Stimulated activated CD8-positive, alpha-beta memory T cell treated with anti-CD3 and anti-CD28 coated beads, Interleukin-15, amount 100 ng/mL, for 1 hour (primary cell): Measurements from ENCODE around the gene MRPS10.
A peak's percentile ranks its signal among the peaks of the same experiment; 100 is the strongest.
"Not testable (repeated sequence)": the region's sequence is repeated elsewhere in the genome, so short reads cannot be mapped to it uniquely, and the experiment has no call there.

ENCODE experiments used
- DNase-seq: peaks from one replicate; pipeline ENCODE4 v3.0.0-alpha.2; 2020; ENCODE audit warnings: low read depth

MRPS10 gene

GRCh38 chr6:42176981-42177380 is 40.7 kb downstream of the MRPS10 start:
- DNase-seq = no peak

DNA sequence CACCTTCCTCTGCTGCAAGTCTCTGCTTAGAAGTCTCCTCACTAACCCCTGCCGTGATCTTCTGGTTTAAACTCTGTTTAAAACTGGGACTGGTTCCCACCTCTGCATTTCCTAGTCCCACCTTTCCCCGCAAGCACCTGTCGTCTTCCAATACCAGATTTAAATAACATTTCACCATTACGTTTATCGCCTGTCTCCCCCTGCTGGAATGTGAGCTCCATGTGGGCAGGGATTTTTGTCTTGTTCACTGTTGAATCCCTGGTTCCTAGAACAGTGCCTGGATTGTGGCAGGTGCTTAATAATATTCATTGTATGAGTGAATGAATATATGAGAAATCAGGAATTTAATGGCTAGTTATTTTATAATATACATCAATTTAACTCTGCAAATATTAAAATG is 41.8 kb downstream of the MRPS10 start:
- DNase-seq = no peak

GRCh38 chr6:42173101-42173500 is 44.6 kb downstream of the MRPS10 start, which contains the start of gene GUCA1A:
Gene GUCA1A, plus strand, starts transcription at chr6:42173364. Its CDS starts 250 bp downstream, at chr6:42173614.
- DNase-seq = no peak

DNA sequence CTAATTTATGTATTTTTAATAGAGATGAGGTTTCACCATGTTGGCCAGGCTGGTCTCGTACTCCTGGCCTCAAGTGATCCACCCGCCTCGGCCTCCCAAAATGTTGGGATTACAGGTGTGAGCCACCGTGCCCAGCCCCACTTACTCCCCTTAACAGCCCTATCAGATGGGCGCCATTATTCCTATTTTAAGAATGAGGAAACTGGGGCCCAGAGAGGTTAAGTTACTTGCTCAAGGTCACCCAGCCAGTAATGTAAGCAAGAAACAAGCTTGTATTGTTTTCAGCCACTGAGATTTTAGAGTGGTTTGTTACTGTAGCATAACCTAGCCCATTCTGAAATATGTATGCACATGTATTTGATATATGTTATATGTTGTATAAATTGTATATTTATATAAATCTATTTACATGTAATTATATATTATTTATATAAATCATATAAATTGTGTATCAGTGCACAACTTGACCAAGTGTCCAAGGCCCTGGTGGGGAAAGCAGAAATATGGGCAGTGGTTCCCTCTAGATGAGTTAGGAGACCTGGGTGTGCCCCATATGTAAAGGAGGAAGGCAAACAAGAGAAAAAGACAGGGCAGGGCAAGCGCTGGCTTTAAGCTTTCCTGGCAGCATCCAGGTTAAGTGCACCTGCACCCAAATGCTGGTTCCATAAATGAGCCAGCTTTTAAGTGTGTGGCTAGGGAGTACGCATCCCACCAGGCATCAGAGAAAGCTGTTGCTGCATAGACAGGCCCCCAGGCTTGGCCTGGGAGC is 45.7 kb downstream of the MRPS10 start:
- no peak for DNase-seq

DNA sequence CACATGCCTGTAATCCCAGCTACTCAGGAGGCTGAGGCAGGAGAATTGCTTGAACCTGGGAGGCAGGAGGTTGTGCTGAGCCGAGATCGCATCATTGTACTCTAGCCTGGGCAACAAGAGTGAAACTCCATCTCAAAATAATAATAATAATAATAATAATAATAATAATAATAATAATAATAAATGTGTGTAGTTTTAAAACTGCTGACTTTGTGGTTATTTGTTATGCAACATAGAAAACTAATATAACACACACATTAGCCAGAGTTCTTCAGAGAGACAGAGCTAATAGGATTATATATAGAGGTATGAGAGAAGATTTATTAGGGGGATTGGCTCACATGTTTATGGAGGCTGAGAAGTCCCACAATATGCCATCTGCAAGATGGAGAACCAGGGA is 47.9 kb downstream of the MRPS10 start:
- DNase-seq = not testable (repeated sequence)

DNA sequence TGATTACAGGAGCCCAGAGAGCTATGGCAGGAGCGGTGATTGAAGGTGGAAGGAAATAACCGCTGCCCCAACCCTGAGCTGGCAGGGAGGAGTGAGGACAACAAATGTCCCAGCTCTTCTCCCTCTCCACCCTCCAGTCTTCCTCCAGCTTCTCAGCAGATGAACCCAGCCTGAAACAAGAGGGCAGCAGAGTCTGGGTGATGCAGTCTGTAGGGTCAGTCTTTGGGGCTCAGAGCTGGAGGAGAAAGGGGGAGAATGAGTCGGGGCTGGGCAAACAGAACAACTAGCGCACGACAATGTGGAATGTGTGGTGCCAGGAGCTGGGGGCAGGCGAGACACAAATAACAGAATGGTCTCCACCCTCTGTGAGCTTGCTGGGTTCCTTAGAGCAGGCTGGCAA is 49.0 kb downstream of the MRPS10 start:
- DNase-seq = no peak

DNA sequence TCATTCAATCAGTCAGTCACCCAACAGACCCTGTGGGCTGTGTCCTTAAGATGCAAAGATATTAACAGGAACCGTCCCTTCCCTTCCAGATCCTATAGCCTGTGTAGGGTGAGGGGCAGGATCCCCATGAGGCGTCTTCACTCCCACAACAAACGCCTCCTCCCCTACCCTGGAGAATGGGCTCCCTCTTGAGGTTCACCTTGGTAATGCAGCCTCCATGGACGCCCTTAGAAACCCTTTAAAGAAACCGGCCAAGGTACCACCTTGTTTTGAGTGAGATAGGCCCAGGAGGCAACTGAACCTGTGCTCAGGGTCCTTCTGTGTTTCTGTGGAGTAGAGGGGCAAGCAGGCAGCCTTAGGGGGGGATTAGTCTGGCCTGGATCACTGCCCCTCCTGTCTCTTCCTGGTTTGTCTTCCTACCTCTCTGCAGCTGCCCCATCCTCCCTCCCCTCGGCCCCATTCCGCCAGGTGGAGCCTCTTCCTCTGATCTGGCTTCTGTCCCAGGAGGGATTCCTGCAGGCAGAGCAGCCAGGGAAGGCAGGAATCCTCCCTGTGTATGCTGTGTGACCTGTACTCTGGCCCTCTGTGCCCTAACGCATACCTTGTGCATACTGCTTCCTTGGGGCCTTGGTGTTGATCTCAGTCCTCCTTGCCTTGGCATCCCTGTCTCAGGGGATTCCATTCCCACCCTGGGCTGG is 51.1 kb downstream of the MRPS10 start:
- DNase-seq = peak; percentile 73

DNA sequence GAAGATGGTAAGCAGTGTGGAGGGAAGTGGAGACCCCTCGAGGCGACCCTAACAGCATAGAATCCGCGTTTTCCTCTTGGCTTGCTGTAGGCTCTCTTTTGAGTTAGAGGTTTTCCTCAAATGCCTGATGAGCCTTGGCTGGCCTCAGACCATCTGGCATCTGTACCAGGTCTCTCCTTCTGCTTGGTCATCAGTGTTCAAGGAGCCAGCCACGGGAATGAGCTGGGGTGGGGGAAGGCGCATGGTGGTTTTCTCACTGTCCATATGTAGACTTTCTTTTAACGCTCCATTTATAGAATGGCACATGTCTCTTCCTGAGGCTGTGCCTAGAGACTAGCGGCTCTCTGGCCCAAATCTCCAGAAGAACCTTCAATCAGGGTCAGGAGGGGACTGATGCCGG is 52.6 kb downstream of the MRPS10 start:
- DNase-seq = no peak

DNA sequence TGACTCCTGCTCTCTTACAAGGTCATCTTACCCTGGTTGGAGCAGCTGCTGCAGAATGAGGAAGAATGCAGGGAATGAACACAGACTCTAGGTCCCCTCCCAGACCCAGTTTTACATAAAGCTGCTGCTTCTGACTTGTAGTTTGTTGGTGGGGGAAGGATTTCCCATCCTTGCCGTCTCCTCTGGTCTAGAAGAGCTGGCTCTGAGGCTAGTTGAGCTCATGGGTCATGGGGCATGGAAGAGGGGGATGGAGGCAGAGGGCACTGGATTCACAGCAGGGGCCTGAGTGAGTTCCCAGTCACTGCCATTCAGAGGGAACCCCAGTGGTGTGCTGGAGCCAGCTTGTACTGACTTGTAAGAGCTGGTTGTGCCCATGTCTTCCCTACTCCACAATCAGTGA is 53.7 kb downstream of the MRPS10 start:
- no peak for DNase-seq

DNA sequence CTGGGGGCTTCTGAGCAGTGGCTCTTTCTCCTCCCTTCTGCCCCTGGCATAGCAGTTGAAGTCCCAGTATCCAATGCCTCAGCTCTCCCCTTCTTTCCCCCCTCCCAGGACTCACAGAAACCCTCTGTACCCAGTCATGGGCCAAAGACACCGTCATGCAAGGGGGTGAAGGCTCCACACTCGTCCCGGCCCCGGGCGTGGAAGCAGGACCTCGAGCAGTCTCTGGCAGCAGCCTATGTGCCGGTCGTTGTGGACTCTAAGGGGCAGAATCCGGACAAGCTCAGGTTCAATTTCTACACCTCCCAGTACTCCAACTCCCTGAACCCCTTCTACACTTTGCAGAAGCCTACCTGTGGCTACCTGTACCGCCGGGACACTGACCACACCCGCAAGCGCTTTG is 54.8 kb downstream of the MRPS10 start:
- DNase-seq = no peak

DNA sequence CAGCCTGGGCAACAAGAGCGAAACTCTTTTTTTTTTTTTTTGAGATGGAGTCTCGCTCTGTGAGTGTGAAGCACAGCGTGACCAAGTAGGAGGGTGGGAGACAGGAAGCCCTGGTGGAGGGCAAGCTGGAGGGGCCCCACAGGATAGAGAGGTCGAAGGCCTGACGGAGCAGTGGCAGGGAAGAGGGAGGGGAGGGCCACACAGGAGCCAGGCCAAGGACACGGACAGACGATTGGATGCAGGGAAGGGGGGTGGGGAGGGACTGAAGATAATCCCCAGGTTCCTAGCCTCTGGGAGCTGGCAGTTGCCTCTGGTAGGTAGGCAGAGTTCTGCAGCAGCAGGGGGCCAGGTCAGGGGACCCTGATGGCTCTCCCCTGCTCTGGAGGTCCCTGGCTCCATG is 55.3 kb downstream of the MRPS10 start:
- no peak for DNase-seq

- DNase-seq = no peak
Observed at GRCh38 chr6:42159431-42160024, 58.1 kb downstream of the MRPS10 start.

GRCh38 chr6:42158631-42159030 is 59.0 kb downstream of the MRPS10 start:
- DNase-seq = no peak

DNA sequence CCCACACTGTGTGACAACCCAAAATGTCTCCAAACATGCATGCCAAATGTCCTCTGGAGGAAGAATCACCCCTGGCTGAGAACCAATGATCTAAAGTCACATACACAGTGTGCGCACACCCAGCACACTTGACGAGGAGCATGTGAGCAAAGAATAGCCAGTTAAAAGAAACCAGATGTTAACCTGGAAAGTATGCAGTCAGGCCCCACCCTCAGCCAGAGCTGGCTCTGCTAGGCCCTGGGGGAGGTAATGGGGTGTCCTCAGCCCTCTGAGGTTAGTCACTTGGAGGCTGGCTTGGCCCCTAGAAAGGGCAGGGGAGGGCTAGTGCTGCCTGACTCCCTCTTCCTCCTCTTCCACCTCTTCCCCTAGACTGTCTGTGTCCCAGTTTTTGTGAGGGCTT is 59.6 kb downstream of the MRPS10 start:
- DNase-seq = no peak
